K562 (cell line): ENCODE data around the gene TGFBR3L. TPM values are rescaled to one million over a fixed set of nuclear protein-coding genes. Genes with fewer than 3 reads are reported as not detected.
A peak's percentile ranks its signal among the peaks of the same experiment; 100 is the strongest.

ENCODE experiments used
- ATAC-seq: fragments of 200-7000 bp; cut with Tn5 transposase; 3 replicates; pipeline ENCODE4 v1.9.1; 2020; ENCODE audit warnings: moderate library complexity
- BruUV-seq: library from RNA; stranded (reverse); fragments of 400-500 nt; replicated peaks from 2 replicates; lab custom pipeline; 2021; lab: Mats Ljungman, UMichigan
- CTCF ChIA-PET: fragments of 300-600 bp; formaldehyde crosslinking; extraction: SDS; loops from one replicate; lab custom pipeline; 2021; ENCODE audit warnings: low intra/inter-chr PET ratio; lab: Yijun Ruan, JAX
- POLR2A ChIA-PET: fragments of 300-600, 350-650 bp; sonication (Branson Sonifier 250); formaldehyde crosslinking; extraction: SDS; loops from one replicate; lab custom pipeline; 2021; ENCODE audit warnings: antibody characterized with exemption, inconsistent platforms; lab: Yijun Ruan, JAX
- DNase-seq, 4 experiments: peaks; one replicate each; pipeline versions ENCODE4 v3.0.0 to v3.0.0-alpha.2; 2011 to 2018; ENCODE audit warnings: low spot score in 3 of 4, mixed read lengths in 3 of 4; ENCODE audit errors: extremely low read depth in 1 of 4
- FAIRE-seq: peaks from 2 replicates; lab custom pipeline; 2011; peaks lifted over from hg19 to GRCh38; lab: Jason Lieb, UNC
- H2AFZ ChIP-seq: 2 replicates; pipeline ENCODE4 v1.6.0; 2011; ENCODE audit warnings: low read depth, low read length, control low read depth, inconsistent platforms
- H3K27ac ChIP-seq: fragments of 200-600 bp; 3 replicates; pipeline ENCODE4 v1.8.0; 2011; ENCODE audit warnings: low read depth, mild to moderate bottlenecking, control low read depth, inconsistent platforms, low read length, moderate library complexity, mixed read lengths; ENCODE audit errors: extremely low read depth
- H3K27me3 ChIP-seq, 2 experiments: fragments of 300-600 bp in 1 of 2; 2 replicates in 1 of 2; 3 replicates in 1 of 2; pipeline versions ENCODE4 v1.6.0 to v1.8.0; 2011; ENCODE audit warnings: inconsistent platforms in 2 of 2, low read length in 2 of 2, mild to moderate bottlenecking in 1 of 2, mixed read lengths in 1 of 2, moderate library complexity in 1 of 2; ENCODE audit not compliant: control insufficient read depth in 2 of 2, insufficient read depth in 2 of 2
- H3K36me3 ChIP-seq: fragments of 300-600 bp; 3 replicates; pipeline ENCODE4 v1.8.0; 2011; ENCODE audit warnings: mild to moderate bottlenecking, low read length, inconsistent platforms; ENCODE audit not compliant: control insufficient read depth, insufficient read depth
- H3K4me1 ChIP-seq, 2 experiments: fragments of 200-600 bp in 1 of 2; replicated peaks in 1 of 2; 2 replicates in 1 of 2; 3 replicates in 1 of 2; pipeline versions ENCODE4 v1.5.1 to v1.8.0; 2011; ENCODE audit warnings: inconsistent platforms in 2 of 2, low read length in 2 of 2, mild to moderate bottlenecking in 1 of 2, mixed read lengths in 1 of 2, moderate library complexity in 1 of 2; ENCODE audit not compliant: control insufficient read depth in 2 of 2, insufficient read depth in 2 of 2
- H3K4me2 ChIP-seq: 2 replicates; pipeline ENCODE4 v1.6.1; 2011; ENCODE audit warnings: low read length, control low read depth, inconsistent platforms, mixed read lengths; ENCODE audit not compliant: insufficient read depth
- H3K4me3 ChIP-seq: fragments of 200-600 bp; sonication (generic), shearing (Covaris generic); 2 replicates; pipeline ENCODE4 v1.5.1; 2016; ENCODE audit warnings: control low read depth, inconsistent platforms
- H3K79me2 ChIP-seq: fragments of 200-600 bp; 3 replicates; pipeline ENCODE4 v1.8.0; 2011; ENCODE audit warnings: low read length, inconsistent platforms; ENCODE audit not compliant: control insufficient read depth, insufficient read depth
- H3K9ac ChIP-seq, 2 experiments: 2 replicates each; pipeline versions ENCODE4 v1.6.0 to v1.6.1; 2011; ENCODE audit warnings: low read depth in 2 of 2, low read length in 2 of 2, control low read depth in 1 of 2, inconsistent platforms in 1 of 2, mild to moderate bottlenecking in 1 of 2, mixed read lengths in 1 of 2; ENCODE audit not compliant: insufficient read depth in 1 of 2
- H3K9me1 ChIP-seq: one replicate; pipeline ENCODE4 v1.6.0; 2011; ENCODE audit warnings: inconsistent platforms, mild to moderate bottlenecking, low read length, moderate library complexity; ENCODE audit not compliant: control insufficient read depth, insufficient read depth
- H3K9me3 ChIP-seq: replicated peaks from 2 replicates; pipeline ENCODE4 v1.5.1; 2011; ENCODE audit warnings: low read depth, low read length, inconsistent platforms; ENCODE audit not compliant: control insufficient read depth, insufficient read depth
- H4K20me1 ChIP-seq: replicated peaks from 2 replicates; pipeline ENCODE4 v1.6.1; 2011; ENCODE audit warnings: low read length, inconsistent platforms, mixed read lengths; ENCODE audit not compliant: control insufficient read depth, insufficient read depth
- POLR2G ChIP-seq: fragments of 200-400 bp; formaldehyde crosslinking; IDR thresholded peaks from 2 replicates; pipeline ENCODE4 v1.6.1; 2017; ENCODE audit warnings: low read depth, mild to moderate bottlenecking, antibody characterized with exemption, low read length, moderate library complexity
- RBFOX2 ChIP-seq: fragments of 200-400 bp; formaldehyde crosslinking; IDR thresholded peaks from 2 replicates; pipeline ENCODE4 v1.6.1; 2017; ENCODE audit warnings: low read depth, mild to moderate bottlenecking, low read length, moderate library complexity
- ZBTB7A ChIP-seq: IDR thresholded peaks from 2 replicates; pipeline ENCODE4 v1.6.1; 2011; ENCODE audit warnings: low read depth, mild to moderate bottlenecking, low read length, moderate library complexity, borderline replicate concordance; ENCODE audit not compliant: control insufficient read depth
- ZNF224 ChIP-seq: sonication (generic); formaldehyde crosslinking; IDR thresholded peaks from 2 replicates; pipeline ENCODE4 v1.8.0; 2022; ENCODE audit warnings: mild to moderate bottlenecking, missing genetic modification reagents
- WGBS: fragments of 100-300 bp; shearing (Covaris generic); methylation state at CpG from one replicate; pipeline ENCODE4 v1.1.6; 2016; ENCODE audit warnings: low coverage, mixed read lengths; ENCODE audit not compliant: insufficient coverage; ENCODE audit errors: missing lambda C conversion rate; 5-methylcytosine and 5-hydroxymethylcytosine counted together
- in situ Hi-C: fragments of 300-500 bp; cut with MboI; formaldehyde crosslinking; loops from 4 replicates; pipeline ENCODE4 v1.15.0; 2018; ENCODE audit warnings: inconsistent platforms, mixed read lengths
- intact Hi-C: fragments of 100-400 bp; cut with micrococcal nuclease; formaldehyde crosslinking; loops from 2 replicates; pipeline ENCODE4 v1.14.2; 2022
- polyA plus RNA-seq, 8 experiments: library from polyadenylated mRNA; depleted of rRNA in 4 of 8; stranded (reverse) in 5 of 8; unstranded in 3 of 8; fragments of >200 nt; fragmentation: Nextera tagmentation in 2 of 8; fragmentation: Illumina TruSeq in 1 of 8; extraction: Ambion mirVana in 2 of 8; extraction: Trizol in 1 of 8; gene quantifications; 2 replicates each; pipeline versions ENCODE4 v1.2.1 to v1.2.3, GENCODE V29; 2011 to 2014; ENCODE audit warnings: inconsistent platforms in 1 of 8, missing spikeins in 1 of 8
- total RNA-seq, 7 experiments: library from RNA; depleted of rRNA in 6 of 7; stranded (reverse); fragments of >200 nt in 6 of 7; fragmentation: Illumina TruSeq in 2 of 7; extraction: Trizol in 2 of 7; gene quantifications; 2 replicates each; pipeline versions ENCODE4 v1.2.1 to v1.2.3, GENCODE V29; 2011 to 2021; ENCODE audit warnings: low replicate concordance in 1 of 7
- TF ChIP-seq, protein P1 (sequence below), 3 experiments: IDR thresholded peaks in 2 of 3; conservative IDR thresholded peaks in 1 of 3; 2 replicates each; pipeline ENCODE4 v1.5.1; 2011 to 2012; ENCODE audit warnings: low read length in 3 of 3, mild to moderate bottlenecking in 3 of 3, control low read depth in 2 of 3, improper control_type of control experiment in 1 of 3, inconsistent platforms in 1 of 3, low read depth in 1 of 3, mixed read lengths in 1 of 3, moderate library complexity in 1 of 3; ENCODE audit not compliant: insufficient read depth in 2 of 3
- TF ChIP-seq, protein P2 (sequence below): sonication (generic); formaldehyde crosslinking; IDR thresholded peaks from 2 replicates; pipeline ENCODE4 v1.8.1; 2023; ENCODE audit warnings: mild to moderate bottlenecking, missing genetic modification reagents

Gene TGFBR3L
- total and polyA plus RNA-seq, 9 of the 15 experiments (the other 6 are each of a cell fraction or from before 2014, with no cell fraction given): not detected

DNA sequence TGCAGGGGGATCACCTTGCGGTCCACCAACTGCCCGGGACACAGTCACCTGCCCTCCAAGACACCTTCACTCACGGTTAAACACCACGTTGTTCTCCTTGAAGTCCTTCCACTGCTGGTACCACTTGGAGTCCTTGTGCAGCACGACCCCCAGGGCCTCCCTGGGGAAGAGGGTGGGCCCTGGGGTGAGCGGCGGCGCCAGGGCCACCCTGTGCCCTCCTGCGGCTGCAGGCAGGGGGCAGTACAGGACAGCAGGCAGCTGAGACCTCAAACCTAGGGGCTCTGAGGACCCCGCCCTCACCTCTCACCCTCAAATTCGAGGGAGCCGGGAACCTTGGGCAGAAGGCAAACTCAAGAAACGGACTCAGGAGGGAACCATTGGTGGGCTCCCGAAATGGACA lies 18.8 kb downstream of the TGFBR3L start:
- no peaks in the 10 kb centered on the region for H3K9me1 ChIP-seq
- no peak overlapping the region for H2AFZ ChIP-seq
- no peak overlapping the region for H3K9ac ChIP-seq
- POLR2A ChIA-PET: interaction anchor here (0.7 to 1.2 kb wide), 3 partner anchors 9 to 102 kb away, joined by 3 to 5 read pairs (median 4); partner anchors contain the start of gene TIMM44
- H3K9me3 ChIP-seq: no peaks in the 10 kb centered on the region
- ATAC-seq (peak; percentile 15; the same call in 2 of the 3 replicates), FAIRE-seq (no peak), DNase-seq (no peak)
- peaks cover 7% of the 10 kb centered on the region for H4K20me1 ChIP-seq
- TF ChIP-seq, protein P1, sequence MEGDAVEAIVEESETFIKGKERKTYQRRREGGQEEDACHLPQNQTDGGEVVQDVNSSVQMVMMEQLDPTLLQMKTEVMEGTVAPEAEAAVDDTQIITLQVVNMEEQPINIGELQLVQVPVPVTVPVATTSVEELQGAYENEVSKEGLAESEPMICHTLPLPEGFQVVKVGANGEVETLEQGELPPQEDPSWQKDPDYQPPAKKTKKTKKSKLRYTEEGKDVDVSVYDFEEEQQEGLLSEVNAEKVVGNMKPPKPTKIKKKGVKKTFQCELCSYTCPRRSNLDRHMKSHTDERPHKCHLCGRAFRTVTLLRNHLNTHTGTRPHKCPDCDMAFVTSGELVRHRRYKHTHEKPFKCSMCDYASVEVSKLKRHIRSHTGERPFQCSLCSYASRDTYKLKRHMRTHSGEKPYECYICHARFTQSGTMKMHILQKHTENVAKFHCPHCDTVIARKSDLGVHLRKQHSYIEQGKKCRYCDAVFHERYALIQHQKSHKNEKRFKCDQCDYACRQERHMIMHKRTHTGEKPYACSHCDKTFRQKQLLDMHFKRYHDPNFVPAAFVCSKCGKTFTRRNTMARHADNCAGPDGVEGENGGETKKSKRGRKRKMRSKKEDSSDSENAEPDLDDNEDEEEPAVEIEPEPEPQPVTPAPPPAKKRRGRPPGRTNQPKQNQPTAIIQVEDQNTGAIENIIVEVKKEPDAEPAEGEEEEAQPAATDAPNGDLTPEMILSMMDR (IDR thresholded peaks at IDR 0.05 in 2 of 3, conservative IDR thresholded peaks at IDR 0.05 in 1 of 3; ENCODE audit: insufficient read depth in 2 of 3, low read depth in 1 of 3, low read length in 3 of 3): peak; percentile 35 to 54 (median 42); a peak in 4 of 6 replicates
- TF ChIP-seq POLR2G (peak; percentile 58; the same call in 1 of the 2 replicates), RBFOX2 (peak; percentile 34), ZBTB7A (peak; percentile 37; the same call in 1 of the 2 replicates), ZNF224 (CRISPR knock-in tag) (no peak)
- TF ChIP-seq, protein P2, sequence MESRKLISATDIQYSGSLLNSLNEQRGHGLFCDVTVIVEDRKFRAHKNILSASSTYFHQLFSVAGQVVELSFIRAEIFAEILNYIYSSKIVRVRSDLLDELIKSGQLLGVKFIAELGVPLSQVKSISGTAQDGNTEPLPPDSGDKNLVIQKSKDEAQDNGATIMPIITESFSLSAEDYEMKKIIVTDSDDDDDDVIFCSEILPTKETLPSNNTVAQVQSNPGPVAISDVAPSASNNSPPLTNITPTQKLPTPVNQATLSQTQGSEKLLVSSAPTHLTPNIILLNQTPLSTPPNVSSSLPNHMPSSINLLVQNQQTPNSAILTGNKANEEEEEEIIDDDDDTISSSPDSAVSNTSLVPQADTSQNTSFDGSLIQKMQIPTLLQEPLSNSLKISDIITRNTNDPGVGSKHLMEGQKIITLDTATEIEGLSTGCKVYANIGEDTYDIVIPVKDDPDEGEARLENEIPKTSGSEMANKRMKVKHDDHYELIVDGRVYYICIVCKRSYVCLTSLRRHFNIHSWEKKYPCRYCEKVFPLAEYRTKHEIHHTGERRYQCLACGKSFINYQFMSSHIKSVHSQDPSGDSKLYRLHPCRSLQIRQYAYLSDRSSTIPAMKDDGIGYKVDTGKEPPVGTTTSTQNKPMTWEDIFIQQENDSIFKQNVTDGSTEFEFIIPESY (CRISPR knock-in tag): peak; percentile 43; the same call in 1 of the 2 replicates
- WGBS: 84% methylated on average over 14 of the region's 14 CpGs
- H3K4me3 ChIP-seq: no peak overlapping the region
- H3K4me1 ChIP-seq: peaks cover 0 to 48% of the 10 kb centered on the region in 2 experiments; a peak in 3 of 5 replicates
- H3K27ac ChIP-seq: no peak overlapping the region
- no peak overlapping the region for H3K4me2 ChIP-seq
- peaks cover 87% of the 10 kb centered on the region for H3K36me3 ChIP-seq
- H3K79me2 ChIP-seq: peaks cover 8% of the 10 kb centered on the region
- H3K27me3 ChIP-seq: no peaks in the 10 kb centered on the region
- intact Hi-C loops (no loop called here), in situ Hi-C loops (no loop called here)
- no TSS peak for BruUV-seq
- CTCF ChIA-PET: no interaction called here
